Smooth muscle cell (in vitro differentiated cells): Measurements from ENCODE around the gene PRKN. TPM values are rescaled to one million over a fixed set of nuclear protein-coding genes. Genes with fewer than 3 reads are reported as not detected.
A peak's percentile ranks its signal among the peaks of the same experiment; 100 is the strongest.

Experiments
- DNase-seq: peaks from one replicate; lab custom pipeline; 2025; ENCODE audit not compliant: unreplicated experiment; lab: John Stamatoyannopoulos, UW
- H2AFZ ChIP-seq: fragments of 200-600 bp; sonication (generic); 2 replicates; pipeline ENCODE4 v1.6.0; 2016; ENCODE audit warnings: antibody characterized with exemption, low read depth, mild to moderate bottlenecking
- H3F3A ChIP-seq: fragments of 200-600 bp; sonication (generic); 2 replicates; pipeline ENCODE4 v1.6.0; 2017; ENCODE audit warnings: antibody characterized with exemption, low read depth
- H3K27ac ChIP-seq: fragments of 200-600 bp; sonication (generic); 2 replicates; pipeline ENCODE4 v1.5.1; 2016; ENCODE audit warnings: low read depth, mild to moderate bottlenecking
- H3K27me3 ChIP-seq: fragments of 200-600 bp; sonication (generic); 2 replicates; pipeline ENCODE4 v1.6.1; 2016; ENCODE audit warnings: low read depth, mild to moderate bottlenecking
- H3K36me3 ChIP-seq: fragments of 200-600 bp; sonication (generic); 2 replicates; pipeline ENCODE4 v1.5.1; 2016; ENCODE audit warnings: low read depth
- H3K4me1 ChIP-seq: fragments of 200-600 bp; sonication (generic); 2 replicates; pipeline ENCODE4 v1.5.1; 2016; ENCODE audit warnings: low read depth
- H3K4me2 ChIP-seq: fragments of 200-600 bp; sonication (generic); 2 replicates; pipeline ENCODE4 v1.6.0; 2016; ENCODE audit warnings: mild to moderate bottlenecking
- H3K4me3 ChIP-seq: fragments of 200-600 bp; sonication (generic); 2 replicates; pipeline ENCODE4 v1.5.1; 2016; ENCODE audit warnings: mild to moderate bottlenecking
- H3K79me2 ChIP-seq: fragments of 200-600 bp; sonication (generic); 2 replicates; pipeline ENCODE4 v1.6.0; 2016; ENCODE audit warnings: low read depth, mild to moderate bottlenecking
- H3K9ac ChIP-seq: fragments of 200-600 bp; sonication (generic); 2 replicates; pipeline ENCODE4 v1.6.0; 2016; ENCODE audit warnings: low read depth
- H3K9me3 ChIP-seq: fragments of 200-600 bp; sonication (generic); replicated peaks from 2 replicates; pipeline ENCODE4 v1.5.1; 2016; ENCODE audit warnings: low read depth
- H4K20me1 ChIP-seq: fragments of 200-600 bp; sonication (generic); 2 replicates; pipeline ENCODE4 v1.6.0; 2016; ENCODE audit warnings: low read depth
- WGBS: methylation state at CpG from one replicate; pipeline ENCODE4 v1.1.7; 2016; ENCODE audit warnings: low lambda C conversion rate; 5-methylcytosine and 5-hydroxymethylcytosine counted together
- polyA plus RNA-seq: library from polyadenylated mRNA; unstranded; fragments of >200 nt; fragmentation: Nextera tagmentation; extraction: Ambion mirVana; gene quantifications from 2 replicates; pipeline ENCODE4 v1.2.1, GENCODE V29; 2016
- total RNA-seq: library from RNA; depleted of rRNA; stranded (reverse); fragments of >200 nt; gene quantifications from 2 replicates; pipeline ENCODE4 v1.2.3, GENCODE V29; 2014
- TF ChIP-seq, protein P1 (sequence below): fragments of 200-600 bp; sonication (generic); IDR thresholded peaks from 2 replicates; pipeline ENCODE4 v1.5.1; 2017; ENCODE audit warnings: borderline replicate concordance, mild to moderate bottlenecking, antibody characterized with exemption; ENCODE audit not compliant: insufficient read depth, poor library complexity, severe bottlenecking

Gene PRKN
- total and polyA plus RNA-seq, 2 experiments from 2014 or later, result 0.81 to 5.1 TPM

DNA sequence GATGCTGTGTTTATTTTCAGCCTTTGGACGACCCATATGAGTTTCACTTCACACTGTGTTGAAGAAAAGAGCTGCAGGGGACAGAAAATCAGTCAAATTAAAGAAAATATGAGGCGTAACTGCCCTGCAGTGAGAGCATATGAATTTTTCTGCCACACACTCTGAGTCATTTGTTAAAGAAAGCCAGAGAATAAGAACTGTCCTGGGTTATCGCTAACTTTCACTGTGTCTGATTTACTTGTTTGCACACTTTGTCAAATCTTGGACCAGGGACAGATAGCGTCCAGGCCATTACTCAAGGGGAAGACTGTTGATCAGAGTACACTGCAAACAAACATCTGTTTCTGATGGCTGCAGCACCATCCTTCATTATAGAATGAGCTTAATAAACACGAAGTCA lies 1326.9 kb downstream of the PRKN start:
- H2AFZ ChIP-seq, result no peak overlapping the region
- H3K9me3 ChIP-seq, result no peaks in the 10 kb centered on the region
- WGBS, result 65% methylated on average over 5 of the region's 5 CpGs
- H3F3A ChIP-seq, result no peaks in the 10 kb centered on the region
- no peaks in the 10 kb centered on the region for H3K27me3 ChIP-seq
- TF ChIP-seq, protein P1, sequence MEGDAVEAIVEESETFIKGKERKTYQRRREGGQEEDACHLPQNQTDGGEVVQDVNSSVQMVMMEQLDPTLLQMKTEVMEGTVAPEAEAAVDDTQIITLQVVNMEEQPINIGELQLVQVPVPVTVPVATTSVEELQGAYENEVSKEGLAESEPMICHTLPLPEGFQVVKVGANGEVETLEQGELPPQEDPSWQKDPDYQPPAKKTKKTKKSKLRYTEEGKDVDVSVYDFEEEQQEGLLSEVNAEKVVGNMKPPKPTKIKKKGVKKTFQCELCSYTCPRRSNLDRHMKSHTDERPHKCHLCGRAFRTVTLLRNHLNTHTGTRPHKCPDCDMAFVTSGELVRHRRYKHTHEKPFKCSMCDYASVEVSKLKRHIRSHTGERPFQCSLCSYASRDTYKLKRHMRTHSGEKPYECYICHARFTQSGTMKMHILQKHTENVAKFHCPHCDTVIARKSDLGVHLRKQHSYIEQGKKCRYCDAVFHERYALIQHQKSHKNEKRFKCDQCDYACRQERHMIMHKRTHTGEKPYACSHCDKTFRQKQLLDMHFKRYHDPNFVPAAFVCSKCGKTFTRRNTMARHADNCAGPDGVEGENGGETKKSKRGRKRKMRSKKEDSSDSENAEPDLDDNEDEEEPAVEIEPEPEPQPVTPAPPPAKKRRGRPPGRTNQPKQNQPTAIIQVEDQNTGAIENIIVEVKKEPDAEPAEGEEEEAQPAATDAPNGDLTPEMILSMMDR, result no peak
- H3K4me3 ChIP-seq, result no peak overlapping the region
- H4K20me1 ChIP-seq, result no peaks in the 10 kb centered on the region
- H3K9ac ChIP-seq, result no peak overlapping the region
- no peak overlapping the region for H3K4me2 ChIP-seq
- no peak for DNase-seq
- H3K4me1 ChIP-seq, result no peaks in the 10 kb centered on the region
- H3K79me2 ChIP-seq, result no peaks in the 10 kb centered on the region
- no peak overlapping the region for H3K27ac ChIP-seq
- no peaks in the 10 kb centered on the region for H3K36me3 ChIP-seq

- TF ChIP-seq, protein P1, result no peak
- no peak for DNase-seq
Measured at GRCh38 chr6:161396539-161396938, 1331.0 kb downstream of the PRKN start.

DNA sequence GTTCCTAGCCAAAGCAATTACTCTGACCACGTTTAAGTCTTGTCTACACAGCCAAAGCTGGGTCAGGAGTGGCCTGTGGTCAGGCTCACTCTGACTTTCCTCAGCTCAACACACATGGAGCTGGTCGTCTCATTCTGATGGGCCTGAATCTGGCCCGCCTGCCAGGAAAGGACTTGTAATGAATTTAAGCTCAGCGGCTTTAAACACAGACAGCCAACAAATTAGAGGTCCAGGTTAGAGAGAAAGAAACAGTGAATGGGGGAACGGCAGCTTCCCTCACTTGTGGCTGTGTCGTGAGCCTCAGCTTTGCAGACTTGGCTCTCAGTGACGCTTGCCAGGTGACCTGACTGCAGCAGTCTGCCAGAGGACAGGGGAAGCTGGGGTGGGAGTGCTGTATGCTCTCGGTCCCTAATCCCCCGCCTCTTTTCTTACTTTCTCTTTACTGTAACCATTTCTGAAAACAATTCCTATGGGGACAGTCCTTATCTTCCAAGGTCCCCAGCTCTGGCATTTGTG lies 1331.8 kb downstream of the PRKN start:
- Histone ChIP-seq H3K79me2 (no peaks in the 10 kb centered on the region), H4K20me1 (no peaks in the 10 kb centered on the region), H3K27ac (no peak overlapping the region), H2AFZ (no peak overlapping the region), H3K4me2 (no peak overlapping the region), H3F3A (no peaks in the 10 kb centered on the region), H3K4me3 (no peak overlapping the region), H3K9me3 (no peaks in the 10 kb centered on the region), H3K9ac (no peak overlapping the region), H3K36me3 (no peaks in the 10 kb centered on the region), H3K27me3 (no peaks in the 10 kb centered on the region), H3K4me1 (no peaks in the 10 kb centered on the region)
- WGBS, result 39% methylated on average over 9 of the region's 9 CpGs
- DNase-seq, result no peak
- TF ChIP-seq, protein P1, result no peak

More at GRCh38 chr6:161396539-161396938, 1331.0 kb downstream of the PRKN start:
- H2AFZ ChIP-seq, result no peak overlapping the region
- no peaks in the 10 kb centered on the region for H3K36me3 ChIP-seq
- H3K27me3 ChIP-seq, result no peaks in the 10 kb centered on the region
- no peak overlapping the region for H3K4me3 ChIP-seq
- no peaks in the 10 kb centered on the region for H4K20me1 ChIP-seq
- no peak overlapping the region for H3K9ac ChIP-seq
- H3K79me2 ChIP-seq, result no peaks in the 10 kb centered on the region
- H3K4me2 ChIP-seq, result no peak overlapping the region
- no peak overlapping the region for H3K27ac ChIP-seq
- no peaks in the 10 kb centered on the region for H3F3A ChIP-seq
- WGBS, result 91% methylated on average over 6 of the region's 6 CpGs
- H3K4me1 ChIP-seq, result no peaks in the 10 kb centered on the region
- no peaks in the 10 kb centered on the region for H3K9me3 ChIP-seq

DNA sequence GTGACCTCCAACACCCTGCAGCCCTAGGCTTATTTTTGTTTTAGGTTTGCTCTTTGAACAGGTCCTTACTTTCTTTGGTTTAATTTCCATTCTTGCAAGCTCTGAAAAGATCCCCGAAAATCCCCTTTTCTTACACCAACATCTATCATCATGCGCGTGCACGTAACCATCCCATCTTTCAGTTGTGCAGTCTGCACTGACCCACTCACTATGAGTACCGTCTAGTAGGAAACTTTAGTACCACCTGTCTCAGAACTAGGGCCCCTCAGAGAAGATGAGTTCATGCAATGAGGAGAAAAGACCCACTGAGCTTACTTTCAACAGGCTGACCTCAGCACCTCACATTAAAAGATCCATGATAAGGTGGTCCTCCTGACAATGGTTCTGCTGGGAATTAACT lies 1333.1 kb downstream of the PRKN start:
- TF ChIP-seq, protein P1, result no peak
- H3K4me1 ChIP-seq, result no peaks in the 10 kb centered on the region
- no peak overlapping the region for H3K4me3 ChIP-seq
- no peaks in the 10 kb centered on the region for H4K20me1 ChIP-seq
- no peaks in the 10 kb centered on the region for H3K79me2 ChIP-seq
- H3K27ac ChIP-seq, result no peak overlapping the region
- H2AFZ ChIP-seq, result no peak overlapping the region
- H3K27me3 ChIP-seq, result no peaks in the 10 kb centered on the region
- no peaks in the 10 kb centered on the region for H3F3A ChIP-seq
- peak overlapping the region; percentile 77 for H3K4me2 ChIP-seq
- H3K36me3 ChIP-seq, result no peaks in the 10 kb centered on the region
- DNase-seq, result no peak
- H3K9me3 ChIP-seq, result no peaks in the 10 kb centered on the region
- no peak overlapping the region for H3K9ac ChIP-seq
- 86% methylated on average over 5 of the region's 5 CpGs for WGBS
